Measurements from ENCODE around the gene C4orf46.

Gene C4orf46

GRCh38 chr4:158636619-158637018 is 35.1 kb downstream of the C4orf46 start:
- in situ Hi-C loops (cut with HindIII; ENCODE audit: low sequenced_read_pairs), result no loop called here
- TF ChIP-seq, protein P1, sequence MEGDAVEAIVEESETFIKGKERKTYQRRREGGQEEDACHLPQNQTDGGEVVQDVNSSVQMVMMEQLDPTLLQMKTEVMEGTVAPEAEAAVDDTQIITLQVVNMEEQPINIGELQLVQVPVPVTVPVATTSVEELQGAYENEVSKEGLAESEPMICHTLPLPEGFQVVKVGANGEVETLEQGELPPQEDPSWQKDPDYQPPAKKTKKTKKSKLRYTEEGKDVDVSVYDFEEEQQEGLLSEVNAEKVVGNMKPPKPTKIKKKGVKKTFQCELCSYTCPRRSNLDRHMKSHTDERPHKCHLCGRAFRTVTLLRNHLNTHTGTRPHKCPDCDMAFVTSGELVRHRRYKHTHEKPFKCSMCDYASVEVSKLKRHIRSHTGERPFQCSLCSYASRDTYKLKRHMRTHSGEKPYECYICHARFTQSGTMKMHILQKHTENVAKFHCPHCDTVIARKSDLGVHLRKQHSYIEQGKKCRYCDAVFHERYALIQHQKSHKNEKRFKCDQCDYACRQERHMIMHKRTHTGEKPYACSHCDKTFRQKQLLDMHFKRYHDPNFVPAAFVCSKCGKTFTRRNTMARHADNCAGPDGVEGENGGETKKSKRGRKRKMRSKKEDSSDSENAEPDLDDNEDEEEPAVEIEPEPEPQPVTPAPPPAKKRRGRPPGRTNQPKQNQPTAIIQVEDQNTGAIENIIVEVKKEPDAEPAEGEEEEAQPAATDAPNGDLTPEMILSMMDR (IDR thresholded peaks at IDR 0.05; ENCODE audit: low read depth, low read length, missing control alignments), result no peak
- no peak for DNase-seq (ENCODE audit: low read depth)
- no peak overlapping the region for H3K4me3 ChIP-seq (ENCODE audit: low read depth, low read length)

- peak; percentile 69 for DNase-seq (ENCODE audit: low read depth)
- in situ Hi-C loops (cut with HindIII; ENCODE audit: low sequenced_read_pairs), result no loop called here
Measured at GRCh38 chr4:158630893-158631292, 40.8 kb downstream of the C4orf46 start.

GRCh38 chr4:158625544-158625943 is 46.1 kb downstream of the C4orf46 start:
- DNase-seq (ENCODE audit: low read depth), result no peak
- TF ChIP-seq, protein P1 (IDR thresholded peaks at IDR 0.05; ENCODE audit: low read depth, low read length, missing control alignments), result no peak
- H3K4me3 ChIP-seq (ENCODE audit: low read depth, low read length), result no peak overlapping the region
- in situ Hi-C loops (cut with HindIII; ENCODE audit: low sequenced_read_pairs), result no loop called here

More at GRCh38 chr4:158630893-158631292, 40.8 kb downstream of the C4orf46 start:
- TF ChIP-seq, protein P1 (IDR thresholded peaks at IDR 0.05; ENCODE audit: low read depth, low read length, missing control alignments), result no peak
- no peak overlapping the region for H3K4me3 ChIP-seq (ENCODE audit: low read depth, low read length)

GRCh38 chr4:158624889-158625478 is 46.7 kb downstream of the C4orf46 start:
- in situ Hi-C loops (cut with HindIII; ENCODE audit: low sequenced_read_pairs), result loop anchor here (5.0 kb wide), 1 partner anchor 368 kb away; no protein-coding TSS in a partner anchor
- TF ChIP-seq, protein P1 (IDR thresholded peaks at IDR 0.05; ENCODE audit: low read depth, low read length, missing control alignments), result peak; percentile 76
- peak; percentile 64 for DNase-seq (ENCODE audit: low read depth)
- no peak overlapping the region for H3K4me3 ChIP-seq (ENCODE audit: low read depth, low read length)

DNA sequence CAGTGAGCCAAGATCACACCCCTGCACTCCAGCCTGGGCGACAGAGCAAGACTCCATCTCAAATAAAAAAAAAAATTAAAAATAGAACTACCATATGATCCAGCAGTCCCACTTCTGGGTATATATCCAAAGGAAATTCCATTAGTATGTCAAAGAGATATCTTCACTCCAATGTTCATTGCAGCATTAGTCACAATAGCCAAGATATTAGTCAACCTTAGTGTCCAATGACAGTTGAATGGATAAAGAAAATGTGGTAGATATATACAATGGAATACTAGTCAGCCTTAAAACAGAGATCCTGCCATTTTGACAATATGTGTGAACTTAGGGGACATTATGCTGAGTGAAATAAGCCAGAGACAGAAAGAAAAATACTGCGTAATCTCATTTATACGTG is 49.4 kb downstream of the C4orf46 start:
- no peak overlapping the region for H3K4me3 ChIP-seq (ENCODE audit: low read depth, low read length)
- in situ Hi-C loops (cut with HindIII; ENCODE audit: low sequenced_read_pairs), result loop anchor here (5.0 kb wide), 1 partner anchor 365 kb away; no protein-coding TSS in a partner anchor
- TF ChIP-seq, protein P1 (IDR thresholded peaks at IDR 0.05; ENCODE audit: low read depth, low read length, missing control alignments), result no peak
- no peak for DNase-seq (ENCODE audit: low read depth)

DNA sequence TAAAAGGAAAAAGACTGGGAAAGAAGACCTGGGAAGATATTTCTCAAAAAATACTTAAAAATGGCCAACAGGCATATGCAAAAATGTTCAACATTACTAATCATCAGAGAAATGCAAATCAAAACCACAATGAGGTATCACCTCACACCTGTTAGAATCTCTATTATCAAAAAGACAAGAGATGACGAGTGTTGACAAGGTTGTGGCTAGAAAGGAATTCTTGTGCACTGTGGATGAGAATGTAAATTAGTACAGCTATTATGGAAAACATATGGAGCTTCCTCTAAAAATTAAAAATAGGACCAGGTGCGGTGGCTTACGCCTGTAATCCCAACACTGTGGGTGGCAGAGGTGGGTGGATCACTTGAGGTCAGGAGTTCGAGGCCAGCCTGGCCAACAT is 50.0 kb downstream of the C4orf46 start:
- no peak overlapping the region for H3K4me3 ChIP-seq (ENCODE audit: low read depth, low read length)
- no peak for DNase-seq (ENCODE audit: low read depth)

More for the DNA sequence above, 50.0 kb downstream of the C4orf46 start:
- TF ChIP-seq, protein P1 (IDR thresholded peaks at IDR 0.05; ENCODE audit: low read depth, low read length, missing control alignments), result no peak
- in situ Hi-C loops (cut with HindIII; ENCODE audit: low sequenced_read_pairs), result loop anchor here (5.0 kb wide), 1 partner anchor 364 kb away; no protein-coding TSS in a partner anchor
